ENCODE results near the gene LRG1. TPM values are rescaled to one million over a fixed set of nuclear protein-coding genes. Genes with fewer than 3 reads are reported as not detected.

LRG1 gene
- total and polyA plus RNA-seq, 2 experiments from 2014 or later, result 0.21 to 0.45 TPM

GRCh38 chr19:4587527-4587926, 47.7 kb upstream of the LRG1 start:
- Mint-ChIP-seq H3K27ac (no peak overlapping the region), H3K9me3 (no peaks in the 10 kb centered on the region), H3K4me3 (no peak overlapping the region), H3K36me3 (ENCODE audit: low read depth) (no peaks in the 10 kb centered on the region), H3K27me3 (ENCODE audit: insufficient read depth, low read depth, poor library complexity) (peaks cover 17% of the 10 kb centered on the region), H3K4me1 (peaks cover 20% of the 10 kb centered on the region)
- Histone ChIP-seq H3K36me3 (ENCODE audit: insufficient read depth) (no peaks in the 10 kb centered on the region), H3K4me2 (no peak overlapping the region), H3K27me3 (ENCODE audit: insufficient read depth) (peaks cover 26% of the 10 kb centered on the region), H3F3A (replicated peaks; ENCODE audit: low read depth) (peaks cover 8% of the 10 kb centered on the region; the same call in 1 of the 2 replicates), H3K79me2 (replicated peaks; ENCODE audit: insufficient read depth) (no peaks in the 10 kb centered on the region), H4K20me1 (replicated peaks; ENCODE audit: insufficient read depth) (no peaks in the 10 kb centered on the region; the same call in 1 of the 2 replicates), H2AFZ (no peak overlapping the region), H3K4me3 (no peak overlapping the region), H3K9me2 (ENCODE audit: insufficient read depth) (no peaks in the 10 kb centered on the region), H3K4me1 (ENCODE audit: insufficient read depth) (peaks cover 5% of the 10 kb centered on the region), H3K27ac (ENCODE audit: low read depth) (no peak overlapping the region)
- ATAC-seq (no peak), DNase-seq (ENCODE audit: low spot score) (no peak)
- no peak for TF ChIP-seq EZH2 (IDR thresholded peaks at IDR 0.05; ENCODE audit: low read depth, unreplicated experiment)
- no peak for TF ChIP-seq STAT1 (IDR thresholded peaks at IDR 0.05; ENCODE audit: unreplicated experiment)
- TF ChIP-seq, protein P1, sequence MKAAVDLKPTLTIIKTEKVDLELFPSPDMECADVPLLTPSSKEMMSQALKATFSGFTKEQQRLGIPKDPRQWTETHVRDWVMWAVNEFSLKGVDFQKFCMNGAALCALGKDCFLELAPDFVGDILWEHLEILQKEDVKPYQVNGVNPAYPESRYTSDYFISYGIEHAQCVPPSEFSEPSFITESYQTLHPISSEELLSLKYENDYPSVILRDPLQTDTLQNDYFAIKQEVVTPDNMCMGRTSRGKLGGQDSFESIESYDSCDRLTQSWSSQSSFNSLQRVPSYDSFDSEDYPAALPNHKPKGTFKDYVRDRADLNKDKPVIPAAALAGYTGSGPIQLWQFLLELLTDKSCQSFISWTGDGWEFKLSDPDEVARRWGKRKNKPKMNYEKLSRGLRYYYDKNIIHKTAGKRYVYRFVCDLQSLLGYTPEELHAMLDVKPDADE (IDR thresholded peaks at IDR 0.05), result no peak

- peaks cover 24% of the 10 kb centered on the region for H3K27me3 Mint-ChIP-seq (ENCODE audit: insufficient read depth, low read depth, poor library complexity)
- H3K27ac ChIP-seq (ENCODE audit: low read depth), result no peak overlapping the region
- H3K27ac Mint-ChIP-seq, result no peak overlapping the region
These were observed 46.9 kb upstream of the LRG1 start for GRCh38 chr19:4586691-4587090.

More at GRCh38 chr19:4586691-4587090, 46.9 kb upstream of the LRG1 start:
- H3K36me3 Mint-ChIP-seq (ENCODE audit: low read depth), result no peaks in the 10 kb centered on the region
- peaks cover 24% of the 10 kb centered on the region for H3K4me1 Mint-ChIP-seq
- Histone ChIP-seq H2AFZ (no peak overlapping the region), H3K4me3 (no peak overlapping the region), H3K79me2 (replicated peaks; ENCODE audit: insufficient read depth) (no peaks in the 10 kb centered on the region), H3K4me1 (ENCODE audit: insufficient read depth) (peaks cover 12% of the 10 kb centered on the region), H3K36me3 (ENCODE audit: insufficient read depth) (no peaks in the 10 kb centered on the region), H3K27me3 (ENCODE audit: insufficient read depth) (peaks cover 35% of the 10 kb centered on the region), H3K4me2 (peak overlapping the region; percentile 2; the same call in 1 of the 2 replicates), H3K9me2 (ENCODE audit: insufficient read depth) (no peaks in the 10 kb centered on the region), H3F3A (replicated peaks; ENCODE audit: low read depth) (peaks cover 12% of the 10 kb centered on the region; the same call in 1 of the 2 replicates), H4K20me1 (replicated peaks; ENCODE audit: insufficient read depth) (no peaks in the 10 kb centered on the region; the same call in 1 of the 2 replicates)
- no peaks in the 10 kb centered on the region for H3K9me3 Mint-ChIP-seq
- no peak for ATAC-seq
- TF ChIP-seq EZH2 (IDR thresholded peaks at IDR 0.05; ENCODE audit: low read depth, unreplicated experiment) (no peak), ZNF462 (CRISPR knock-in tag; IDR thresholded peaks at IDR 0.05) (no peak)
- TF ChIP-seq, protein P2, sequence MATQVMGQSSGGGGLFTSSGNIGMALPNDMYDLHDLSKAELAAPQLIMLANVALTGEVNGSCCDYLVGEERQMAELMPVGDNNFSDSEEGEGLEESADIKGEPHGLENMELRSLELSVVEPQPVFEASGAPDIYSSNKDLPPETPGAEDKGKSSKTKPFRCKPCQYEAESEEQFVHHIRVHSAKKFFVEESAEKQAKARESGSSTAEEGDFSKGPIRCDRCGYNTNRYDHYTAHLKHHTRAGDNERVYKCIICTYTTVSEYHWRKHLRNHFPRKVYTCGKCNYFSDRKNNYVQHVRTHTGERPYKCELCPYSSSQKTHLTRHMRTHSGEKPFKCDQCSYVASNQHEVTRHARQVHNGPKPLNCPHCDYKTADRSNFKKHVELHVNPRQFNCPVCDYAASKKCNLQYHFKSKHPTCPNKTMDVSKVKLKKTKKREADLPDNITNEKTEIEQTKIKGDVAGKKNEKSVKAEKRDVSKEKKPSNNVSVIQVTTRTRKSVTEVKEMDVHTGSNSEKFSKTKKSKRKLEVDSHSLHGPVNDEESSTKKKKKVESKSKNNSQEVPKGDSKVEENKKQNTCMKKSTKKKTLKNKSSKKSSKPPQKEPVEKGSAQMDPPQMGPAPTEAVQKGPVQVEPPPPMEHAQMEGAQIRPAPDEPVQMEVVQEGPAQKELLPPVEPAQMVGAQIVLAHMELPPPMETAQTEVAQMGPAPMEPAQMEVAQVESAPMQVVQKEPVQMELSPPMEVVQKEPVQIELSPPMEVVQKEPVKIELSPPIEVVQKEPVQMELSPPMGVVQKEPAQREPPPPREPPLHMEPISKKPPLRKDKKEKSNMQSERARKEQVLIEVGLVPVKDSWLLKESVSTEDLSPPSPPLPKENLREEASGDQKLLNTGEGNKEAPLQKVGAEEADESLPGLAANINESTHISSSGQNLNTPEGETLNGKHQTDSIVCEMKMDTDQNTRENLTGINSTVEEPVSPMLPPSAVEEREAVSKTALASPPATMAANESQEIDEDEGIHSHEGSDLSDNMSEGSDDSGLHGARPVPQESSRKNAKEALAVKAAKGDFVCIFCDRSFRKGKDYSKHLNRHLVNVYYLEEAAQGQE (IDR thresholded peaks at IDR 0.05; ENCODE audit: unreplicated experiment), result no peak
- DNase-seq (ENCODE audit: low spot score), result peak; percentile 53
- no peak overlapping the region for H3K4me3 Mint-ChIP-seq

All from GM23338 (cell line).